GM21786 (cell line): Measurements from ENCODE around the gene HOXD9.

Experiments used
- ATAC-seq: cut with Tn5 transposase; IDR thresholded peaks from one replicate; pipeline ENCODE4 v1.9.1; 2021; ENCODE audit not compliant: unreplicated experiment

Gene HOXD9

GRCh38 chr2:176085861-176086771, 36.4 kb upstream of the HOXD9 start:
- ATAC-seq = no peak

GRCh38 chr2:176087330-176088047, 35.0 kb upstream of the HOXD9 start:
- ATAC-seq = no peak

- ATAC-seq = no peak
Observed at GRCh38 chr2:176088048-176088936, 34.2 kb upstream of the HOXD9 start.

GRCh38 chr2:176088937-176089842, 33.3 kb upstream of the HOXD9 start:
- no peak for ATAC-seq

- ATAC-seq = no peak
Observed at GRCh38 chr2:176089843-176090395, 32.6 kb upstream of the HOXD9 start.

- no peak for ATAC-seq
Observed at GRCh38 chr2:176090862-176091261, 31.7 kb upstream of the HOXD9 start.

GRCh38 chr2:176091329-176092258, 30.9 kb upstream of the HOXD9 start:
- no peak for ATAC-seq

GRCh38 chr2:176092270-176093144, 30.0 kb upstream of the HOXD9 start, which contains the start of gene HOXD13:
Gene HOXD13, plus strand, starts transcription at chr2:176092721. Its CDS starts 170 bp downstream, at chr2:176092891.
- ATAC-seq = no peak

- ATAC-seq = no peak
Observed at GRCh38 chr2:176093145-176093897, 29.2 kb upstream of the HOXD9 start.

- no peak for ATAC-seq
Observed at GRCh38 chr2:176093898-176094249, 28.6 kb upstream of the HOXD9 start.

GRCh38 chr2:176094349-176094748, 28.2 kb upstream of the HOXD9 start:
- no peak for ATAC-seq

GRCh38 chr2:176095421-176095820, 27.1 kb upstream of the HOXD9 start:
- ATAC-seq = no peak

GRCh38 chr2:176096243-176096985, 26.1 kb upstream of the HOXD9 start:
- no peak for ATAC-seq

- ATAC-seq = peak; percentile 92
Observed at GRCh38 chr2:176096986-176097819, 25.3 kb upstream of the HOXD9 start.

- ATAC-seq = no peak
Observed at GRCh38 chr2:176097820-176098365, 24.6 kb upstream of the HOXD9 start.
